Measurements from ENCODE around the gene PES1. TPM values are rescaled to one million over a fixed set of nuclear protein-coding genes. Genes with fewer than 3 reads are reported as not detected.

PES1 gene
- total and polyA plus RNA-seq, 2 donors from 2014 or later, result 57.0 to 68.4 TPM

DNA sequence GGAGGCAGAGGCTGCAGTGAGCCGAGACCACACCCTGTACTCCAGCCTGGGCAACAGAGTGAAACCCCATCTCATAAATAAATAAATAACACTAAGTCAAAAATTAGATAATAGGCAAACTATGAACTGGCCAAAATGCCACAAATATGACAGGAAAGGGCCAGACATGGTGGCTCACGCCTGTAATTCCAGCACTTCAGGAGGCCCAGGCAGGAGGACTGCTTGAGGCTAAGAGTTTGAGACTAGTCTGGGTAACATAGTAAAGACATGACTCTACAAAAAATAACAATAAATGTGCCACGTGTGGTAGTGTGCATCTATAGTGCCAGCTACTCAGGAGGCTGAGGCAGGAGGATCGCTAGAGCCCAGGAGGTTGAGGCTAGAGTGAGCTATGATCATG lies 65.1 kb downstream of the PES1 start:
- FAIRE-seq, result no peak

More for the DNA sequence above, 65.1 kb downstream of the PES1 start:
- Histone ChIP-seq H3K4me1 (ENCODE audit: control insufficient read depth in 2 of 3, insufficient read depth in 2 of 3, low read depth in 1 of 3, low read length in 3 of 3) (no peaks in the 10 kb centered on the region), H3K4me3 (ENCODE audit: low read length in 3 of 3) (no peak overlapping the region), H3K27me3 (ENCODE audit: control insufficient read depth, insufficient read depth, low read length) (no peaks in the 10 kb centered on the region), H3K9me3 (ENCODE audit: control insufficient read depth in 2 of 3, insufficient read depth in 1 of 3, low read length in 3 of 3) (no peaks in the 10 kb centered on the region), H3K27ac (ENCODE audit: low read depth in 2 of 2, low read length in 2 of 2) (no peak overlapping the region), H3K36me3 (ENCODE audit: control insufficient read depth in 2 of 3, insufficient read depth in 3 of 3, low read length in 3 of 3) (no peaks in the 10 kb centered on the region), H3K9ac (ENCODE audit: low read length in 3 of 3) (no peak overlapping the region)
- intact Hi-C loops (cut with DNase I), result no loop called here
- no peak for DNase-seq
- TF ChIP-seq, protein P1, sequence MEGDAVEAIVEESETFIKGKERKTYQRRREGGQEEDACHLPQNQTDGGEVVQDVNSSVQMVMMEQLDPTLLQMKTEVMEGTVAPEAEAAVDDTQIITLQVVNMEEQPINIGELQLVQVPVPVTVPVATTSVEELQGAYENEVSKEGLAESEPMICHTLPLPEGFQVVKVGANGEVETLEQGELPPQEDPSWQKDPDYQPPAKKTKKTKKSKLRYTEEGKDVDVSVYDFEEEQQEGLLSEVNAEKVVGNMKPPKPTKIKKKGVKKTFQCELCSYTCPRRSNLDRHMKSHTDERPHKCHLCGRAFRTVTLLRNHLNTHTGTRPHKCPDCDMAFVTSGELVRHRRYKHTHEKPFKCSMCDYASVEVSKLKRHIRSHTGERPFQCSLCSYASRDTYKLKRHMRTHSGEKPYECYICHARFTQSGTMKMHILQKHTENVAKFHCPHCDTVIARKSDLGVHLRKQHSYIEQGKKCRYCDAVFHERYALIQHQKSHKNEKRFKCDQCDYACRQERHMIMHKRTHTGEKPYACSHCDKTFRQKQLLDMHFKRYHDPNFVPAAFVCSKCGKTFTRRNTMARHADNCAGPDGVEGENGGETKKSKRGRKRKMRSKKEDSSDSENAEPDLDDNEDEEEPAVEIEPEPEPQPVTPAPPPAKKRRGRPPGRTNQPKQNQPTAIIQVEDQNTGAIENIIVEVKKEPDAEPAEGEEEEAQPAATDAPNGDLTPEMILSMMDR (IDR thresholded peaks at IDR 0.05; ENCODE audit: borderline replicate concordance, extremely low read depth, insufficient read depth), result no peak

Other genes with a start within 250 kb of the PES1 start
- gene SF3A1, start 235.0 kb downstream of the PES1 start, total RNA-seq, result 179 TPM
- 23.7 TPM for gene SF3A1, start 235.0 kb downstream of the PES1 start, polyA plus RNA-seq (ENCODE audit: insufficient read depth, low read depth, low replicate concordance)
- 5.1 TPM for gene CCDC157, start 234.9 kb downstream of the PES1 start, total RNA-seq
- 6.0 TPM for gene CCDC157, start 234.9 kb downstream of the PES1 start, polyA plus RNA-seq (ENCODE audit: insufficient read depth, low read depth, low replicate concordance)
- gene RNF215, start 204.5 kb downstream of the PES1 start, total RNA-seq, result 19.7 TPM
- 15.9 TPM for gene RNF215, start 204.5 kb downstream of the PES1 start, polyA plus RNA-seq (ENCODE audit: insufficient read depth, low read depth, low replicate concordance)
- 13.5 TPM for gene SEC14L2, start 194.9 kb downstream of the PES1 start, total RNA-seq
- gene SEC14L2, start 194.9 kb downstream of the PES1 start, polyA plus RNA-seq (ENCODE audit: insufficient read depth, low read depth, low replicate concordance), result 17.3 TPM
- gene MTFP1, start 166.1 kb downstream of the PES1 start, total RNA-seq, result 8.1 TPM
- gene MTFP1, start 166.1 kb downstream of the PES1 start, polyA plus RNA-seq (ENCODE audit: insufficient read depth, low read depth, low replicate concordance), result 82.6 TPM
- gene SEC14L3, start 119.9 kb downstream of the PES1 start, total RNA-seq, result not detected
- not detected for gene SEC14L3, start 119.9 kb downstream of the PES1 start, polyA plus RNA-seq (ENCODE audit: insufficient read depth, low read depth, low replicate concordance)
- 0.63 TPM for gene SEC14L4, start 86.2 kb downstream of the PES1 start, total RNA-seq
- gene SEC14L4, start 86.2 kb downstream of the PES1 start, polyA plus RNA-seq (ENCODE audit: insufficient read depth, low read depth, low replicate concordance), result 0.41 TPM
- gene SEC14L6, start 45.2 kb downstream of the PES1 start, total RNA-seq, result 13.9 TPM
- gene SEC14L6, start 45.2 kb downstream of the PES1 start, polyA plus RNA-seq (ENCODE audit: insufficient read depth, low read depth, low replicate concordance), result 16.5 TPM
- 16.1 TPM for gene GAL3ST1, start 17.2 kb downstream of the PES1 start, total RNA-seq
- 34.3 TPM for gene GAL3ST1, start 17.2 kb downstream of the PES1 start, polyA plus RNA-seq (ENCODE audit: insufficient read depth, low read depth, low replicate concordance)
- gene TCN2, start 15.3 kb upstream of the PES1 start, total RNA-seq, result 71.3 TPM
- gene TCN2, start 15.3 kb upstream of the PES1 start, polyA plus RNA-seq (ENCODE audit: insufficient read depth, low read depth, low replicate concordance), result 174 TPM
- 3.2 TPM for gene SLC35E4, start 43.9 kb upstream of the PES1 start, total RNA-seq
- 1.8 TPM for gene SLC35E4, start 43.9 kb upstream of the PES1 start, polyA plus RNA-seq (ENCODE audit: insufficient read depth, low read depth, low replicate concordance)
- gene DUSP18, start 76.0 kb upstream of the PES1 start, total RNA-seq, result 14.0 TPM
- gene DUSP18, start 76.0 kb upstream of the PES1 start, polyA plus RNA-seq (ENCODE audit: insufficient read depth, low read depth, low replicate concordance), result 3.6 TPM
- gene OSBP2, start 103.0 kb upstream of the PES1 start, total RNA-seq, result 4.0 TPM
- gene OSBP2, start 103.0 kb upstream of the PES1 start, polyA plus RNA-seq (ENCODE audit: insufficient read depth, low read depth, low replicate concordance), result 3.4 TPM